CMK (cell line): ENCODE data around the gene IRX4.
"Not testable (repeated sequence)": the region's sequence is repeated elsewhere in the genome, so short reads cannot be mapped to it uniquely, and the experiment has no call there.

ENCODE experiments used
- DNase-seq: peaks from one replicate; pipeline ENCODE4 v3.0.0-alpha.2; 2010; ENCODE audit warnings: low read depth

Gene IRX4

GRCh38 chr5:1877103-1878049, 5.3 kb downstream of the IRX4 start:
- DNase-seq = no peak

GRCh38 chr5:1876660-1877064, 6.1 kb downstream of the IRX4 start:
- DNase-seq = no peak

DNA sequence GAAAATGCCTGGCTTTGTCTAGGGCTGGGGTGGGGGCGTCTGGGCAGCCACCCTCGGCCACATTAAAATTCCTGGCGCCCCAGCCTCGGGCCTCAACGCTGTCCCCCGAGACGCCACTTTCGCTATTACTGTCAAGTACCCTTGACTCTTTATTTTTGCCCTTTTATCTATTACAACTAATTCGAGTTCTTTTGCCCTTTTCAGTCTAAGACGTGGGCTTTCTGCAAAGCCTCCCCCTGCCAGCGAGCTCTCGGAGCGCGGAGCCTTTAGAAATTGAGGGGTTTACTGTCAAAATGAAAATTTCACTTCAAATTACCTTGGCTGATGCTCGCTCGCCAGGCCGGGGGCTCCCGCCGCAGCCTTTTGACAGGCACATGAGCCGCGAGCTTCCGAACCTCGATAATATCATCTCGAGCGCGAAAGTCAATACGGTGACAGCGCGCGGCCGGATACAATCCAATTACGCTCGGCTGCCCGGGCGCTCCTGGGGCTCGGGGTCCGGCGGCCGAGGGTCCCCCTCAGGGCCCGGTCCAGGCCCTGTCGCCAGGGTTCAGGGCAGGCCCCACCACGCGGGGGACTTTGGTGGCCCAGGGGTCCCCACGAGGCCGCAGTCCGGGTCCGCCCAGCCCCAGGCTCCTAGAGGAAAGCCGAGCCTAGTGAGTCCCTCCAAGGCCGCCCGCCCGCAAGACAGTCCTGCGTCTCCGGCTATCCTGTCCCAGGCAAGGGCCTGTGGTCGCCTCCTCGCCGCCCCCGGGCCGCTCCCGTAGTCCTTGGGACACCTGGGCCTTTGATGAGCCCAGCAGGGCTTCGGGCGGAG, 6.7 kb downstream of the IRX4 start:
- no peak for DNase-seq

DNA sequence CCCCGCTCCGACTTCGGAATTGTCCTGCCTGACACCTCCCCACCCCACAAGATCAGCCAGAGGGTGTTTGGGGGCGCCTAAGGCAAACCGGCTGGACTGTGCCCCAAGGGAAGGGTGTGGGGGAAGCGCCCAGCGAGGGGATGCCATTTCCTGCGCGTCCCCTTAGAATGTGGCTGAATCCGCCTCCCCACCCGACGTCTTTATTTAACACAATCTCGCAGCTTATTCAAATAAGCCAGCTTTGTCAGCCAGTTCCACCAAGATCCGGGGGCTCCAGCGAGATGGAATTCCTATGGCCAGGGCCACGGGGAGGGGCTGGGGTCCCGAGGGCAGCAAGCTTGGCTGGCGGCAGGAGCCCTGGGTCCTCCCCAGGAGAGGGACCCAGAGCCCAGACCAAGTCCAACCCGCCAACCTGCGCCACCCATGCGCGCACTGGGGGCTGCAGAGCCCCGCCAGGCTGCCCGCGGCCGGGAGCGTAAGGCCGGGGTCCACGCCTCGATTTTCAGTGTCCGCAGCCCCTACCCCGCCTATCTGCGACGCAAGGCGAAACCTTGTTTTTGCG, 7.4 kb downstream of the IRX4 start:
- DNase-seq = no peak

DNA sequence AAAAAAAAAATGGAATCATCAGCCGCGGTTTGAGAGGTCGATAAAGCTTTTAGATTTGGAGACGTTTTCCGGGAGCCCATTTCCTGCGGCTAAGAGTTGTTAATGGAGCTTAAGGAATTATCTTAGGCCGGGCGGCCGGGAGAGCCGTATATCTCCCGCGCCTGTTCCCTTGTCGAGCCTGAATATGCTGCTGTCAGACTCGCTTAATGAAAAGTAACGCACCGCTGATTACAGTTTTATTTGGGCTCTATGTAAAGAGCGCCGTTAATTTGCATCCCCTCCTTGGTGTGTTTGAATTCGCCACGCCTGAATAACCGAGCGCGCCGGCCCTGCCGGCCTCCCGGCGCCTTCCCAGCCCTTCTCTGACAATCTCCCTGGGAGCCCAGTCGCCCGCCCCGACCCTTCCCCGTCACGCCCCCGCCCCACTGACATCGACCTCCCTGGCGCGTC, 7.9 kb downstream of the IRX4 start:
- DNase-seq = no peak

GRCh38 chr5:1874348-1874747, 8.4 kb downstream of the IRX4 start:
- no peak for DNase-seq

- DNase-seq = no peak
These were observed 9.3 kb downstream of the IRX4 start for GRCh38 chr5:1873243-1873959.

- DNase-seq = no peak
These were observed 11.3 kb downstream of the IRX4 start for GRCh38 chr5:1871441-1871840.

DNA sequence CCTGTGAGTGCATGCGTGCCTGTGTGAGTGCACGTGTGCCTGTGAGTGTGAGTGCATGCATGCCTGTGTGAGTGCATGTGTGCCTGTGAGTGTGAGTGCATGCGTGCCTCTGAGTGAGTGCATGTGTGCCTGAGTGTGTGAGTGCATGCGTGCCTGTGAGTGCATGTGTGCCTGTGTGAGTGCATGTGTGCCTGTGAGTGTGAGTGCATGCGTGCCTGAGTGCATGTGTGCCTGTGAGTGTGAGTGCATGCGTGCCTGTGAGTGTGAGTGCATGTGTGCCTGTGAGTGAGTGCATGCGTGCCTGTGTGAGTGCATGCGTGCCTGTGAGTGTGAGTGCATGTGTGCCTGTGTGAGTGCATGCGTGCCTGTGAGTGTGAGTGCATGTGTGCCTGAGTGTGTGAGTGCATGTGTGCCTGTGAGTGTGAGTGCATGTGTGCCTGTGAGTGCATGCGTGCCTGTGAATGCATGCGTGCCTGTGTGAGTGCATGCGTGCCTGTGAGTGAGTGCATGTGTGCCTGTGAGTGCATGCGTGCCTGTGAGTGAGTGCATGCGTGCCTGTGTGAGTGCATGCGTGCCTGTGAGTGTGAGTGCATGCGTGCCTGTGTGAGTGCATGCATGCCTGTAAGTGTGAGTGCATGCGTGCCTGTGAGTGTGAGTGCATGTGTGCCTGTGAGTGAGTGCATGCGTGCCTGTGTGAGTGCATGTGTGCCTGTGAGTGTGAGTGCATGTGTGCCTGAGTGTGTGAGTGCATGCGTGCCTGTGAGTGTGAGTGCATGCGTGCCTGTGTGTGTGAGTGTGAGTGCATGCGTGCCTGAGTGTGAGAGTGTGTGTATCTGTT, 12.1 kb downstream of the IRX4 start:
- not testable (repeated sequence) for DNase-seq

DNA sequence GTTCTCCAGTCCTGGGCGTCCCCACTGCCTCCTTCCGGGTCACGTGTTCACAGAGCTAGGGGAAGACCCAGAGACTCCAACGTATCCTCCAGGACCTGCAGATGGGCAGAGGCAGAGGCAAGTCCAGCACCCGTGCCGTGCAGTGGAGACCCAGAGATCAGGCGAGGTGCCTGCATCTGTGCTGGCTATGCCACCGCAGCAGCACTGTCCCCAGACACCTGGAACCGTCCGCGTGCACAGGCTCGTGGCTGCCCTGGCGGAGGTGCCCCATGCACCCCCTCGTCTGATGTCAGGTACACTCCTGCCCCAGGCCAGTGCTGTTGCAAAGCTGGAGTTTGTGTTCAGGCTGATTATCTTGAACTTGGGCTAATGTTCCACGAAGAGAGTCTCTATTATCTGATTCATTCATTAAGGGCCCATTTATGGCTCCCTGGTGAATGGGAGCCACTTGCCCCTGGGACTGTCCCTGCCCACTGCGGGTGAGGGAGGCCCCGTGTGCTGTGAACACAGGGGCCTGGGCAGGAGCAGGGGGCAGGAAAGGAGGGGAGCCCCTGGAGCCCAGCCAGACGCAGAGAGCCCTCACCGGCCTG, 13.7 kb downstream of the IRX4 start:
- no peak for DNase-seq

DNA sequence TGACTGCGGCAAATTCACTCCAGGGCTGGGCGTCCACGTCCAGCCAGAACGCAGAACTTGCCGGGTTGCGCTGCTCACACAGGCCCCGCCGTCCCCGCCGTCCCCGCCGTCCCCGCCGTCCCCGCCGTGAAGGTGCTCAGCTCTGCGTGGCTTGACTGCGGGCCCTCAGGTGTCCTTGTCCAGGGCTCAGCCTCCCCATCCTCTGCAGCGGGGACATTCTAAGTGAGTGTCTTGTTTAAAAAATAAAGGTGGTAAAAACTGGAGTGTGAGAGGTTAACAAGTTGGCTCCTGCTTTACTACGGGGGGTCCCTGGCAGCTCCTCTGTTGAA, 14.9 kb downstream of the IRX4 start:
- no peak for DNase-seq

GRCh38 chr5:1867114-1867814, 15.5 kb downstream of the IRX4 start:
- DNase-seq = no peak

DNA sequence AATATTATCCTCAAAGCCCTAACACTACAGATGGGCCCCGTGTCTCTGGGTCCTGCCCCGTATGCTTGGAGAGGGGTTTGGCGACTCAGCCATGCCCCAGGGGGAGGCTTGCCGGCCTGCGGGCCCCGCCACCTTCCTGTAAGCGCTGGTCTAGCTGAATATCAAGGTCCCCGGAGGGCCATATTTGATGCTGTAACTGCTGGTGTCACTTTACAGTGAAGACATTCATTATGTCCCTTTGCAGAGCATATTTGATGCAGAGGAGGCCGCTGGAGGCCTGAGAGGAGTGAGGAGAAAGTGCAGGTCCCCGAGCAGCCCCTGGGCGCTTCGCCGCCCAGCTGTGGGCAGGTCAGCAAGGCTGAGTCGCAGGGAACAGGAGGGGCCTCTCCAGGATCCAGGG, 16.8 kb downstream of the IRX4 start:
- no peak for DNase-seq

- DNase-seq = no peak
These were observed 17.2 kb downstream of the IRX4 start for GRCh38 chr5:1865486-1865885.

- no peak for DNase-seq
These were observed 17.8 kb downstream of the IRX4 start for GRCh38 chr5:1864896-1865440.

DNA sequence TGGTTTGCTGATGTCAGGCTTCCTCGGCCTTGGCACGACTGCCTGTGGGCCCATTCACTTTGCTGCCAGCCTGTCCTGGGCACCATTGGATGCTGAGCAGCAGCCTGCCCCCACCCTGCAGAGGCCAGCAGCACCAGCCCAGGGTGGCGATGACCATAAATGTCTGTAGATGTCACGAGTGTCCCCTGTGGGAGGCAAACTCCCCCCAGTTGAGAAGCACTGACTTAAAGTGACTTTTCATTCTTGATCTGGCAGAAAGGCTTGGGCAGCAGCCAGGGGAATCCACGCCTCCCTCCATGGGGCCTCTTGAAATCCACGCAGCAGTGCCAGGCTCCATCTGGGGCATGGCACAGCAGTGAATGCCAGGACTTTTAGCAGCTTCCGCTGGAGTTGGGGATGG, 21.8 kb downstream of the IRX4 start:
- DNase-seq = no peak

DNA sequence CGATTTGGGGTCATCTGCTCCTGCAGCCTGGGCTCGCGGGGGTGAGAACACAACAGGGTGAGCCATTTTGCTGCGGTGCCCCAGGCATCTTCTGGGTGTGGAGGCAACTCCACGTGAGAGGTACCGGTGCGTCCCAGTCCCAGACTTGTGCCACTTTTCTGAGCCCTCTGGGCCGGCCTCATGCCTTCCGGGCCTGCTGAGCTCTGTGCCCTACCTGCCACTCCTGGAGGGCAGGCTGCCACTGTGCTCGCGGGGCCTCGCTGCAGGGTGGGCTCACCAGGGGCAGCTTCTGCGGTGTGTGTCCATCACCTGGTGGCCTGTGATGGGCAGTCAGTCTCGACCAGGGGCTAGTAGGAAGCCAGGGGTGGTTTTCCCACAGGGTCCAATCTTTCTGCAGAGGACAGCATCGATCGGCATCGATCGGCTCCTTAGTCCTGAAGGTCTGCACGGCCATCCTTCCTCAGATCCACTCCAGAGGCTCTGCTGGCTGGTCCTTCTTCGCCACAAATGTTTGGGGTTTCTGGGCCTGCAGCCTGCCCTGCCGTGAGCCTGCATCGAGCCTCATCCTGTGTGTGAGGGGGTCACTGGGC, 22.6 kb downstream of the IRX4 start:
- DNase-seq = no peak

- DNase-seq = no peak
These were observed 23.6 kb downstream of the IRX4 start for GRCh38 chr5:1859099-1859498.

GRCh38 chr5:1858436-1858835, 24.3 kb downstream of the IRX4 start:
- DNase-seq = no peak

- no peak for DNase-seq
These were observed 25.5 kb downstream of the IRX4 start for GRCh38 chr5:1857256-1857600.
